H9 (cell line): ENCODE results near the gene F2R. TPM values are rescaled to one million over a fixed set of nuclear protein-coding genes. Genes with fewer than 3 reads are reported as not detected.
"Not testable (repeated sequence)": the region's sequence is repeated elsewhere in the genome, so short reads cannot be mapped to it uniquely, and the experiment has no call there.

Experiments used
- DNase-seq: peaks from one replicate; pipeline ENCODE4 v3.0.0-alpha.2; 2017
- H2AFZ ChIP-seq: one replicate; pipeline ENCODE4 v1.6.1; 2013; ENCODE audit warnings: mild to moderate bottlenecking, low read length, control low read depth, moderate library complexity
- H2AK5ac ChIP-seq: 2 replicates; pipeline ENCODE4 v1.6.1; 2013; ENCODE audit warnings: low read length, control low read depth, mixed read lengths; ENCODE audit not compliant: insufficient read length
- H2BK120ac ChIP-seq: one replicate; pipeline ENCODE4 v1.6.1; 2013; ENCODE audit warnings: low read depth, mild to moderate bottlenecking, low read length, control low read depth, inconsistent platforms; ENCODE audit not compliant: poor library complexity, severe bottlenecking
- H2BK12ac ChIP-seq: 2 replicates; pipeline ENCODE4 v1.6.1; 2013; ENCODE audit warnings: low read length, control low read depth, mixed read lengths, low read depth; ENCODE audit not compliant: insufficient read length
- H2BK15ac ChIP-seq: 2 replicates; pipeline ENCODE4 v1.6.1; 2013; ENCODE audit warnings: low read depth, low read length, control low read depth
- H2BK20ac ChIP-seq: one replicate; pipeline ENCODE4 v1.6.1; 2013; ENCODE audit warnings: low read depth, mild to moderate bottlenecking, low read length, control low read depth, inconsistent platforms; ENCODE audit not compliant: poor library complexity, severe bottlenecking
- H2BK5ac ChIP-seq: 2 replicates; pipeline ENCODE4 v1.6.1; 2013; ENCODE audit warnings: low read length, control low read depth, mixed read lengths; ENCODE audit not compliant: insufficient read length
- H3K14ac ChIP-seq: 2 replicates; pipeline ENCODE4 v1.6.1; 2013; ENCODE audit warnings: low read length, control low read depth; ENCODE audit not compliant: insufficient read depth
- H3K18ac ChIP-seq: 2 replicates; pipeline ENCODE4 v1.6.1; 2013; ENCODE audit warnings: low read depth, mild to moderate bottlenecking, mixed read lengths, low read length, control low read depth; ENCODE audit not compliant: insufficient read length
- H3K23ac ChIP-seq: 2 replicates; pipeline ENCODE4 v1.6.1; 2013; ENCODE audit warnings: low read length, control low read depth, mixed read lengths, low read depth; ENCODE audit not compliant: insufficient read length
- H3K23me2 ChIP-seq: 2 replicates; pipeline ENCODE4 v1.6.1; 2013; ENCODE audit warnings: low read depth, mild to moderate bottlenecking, mixed read lengths, low read length, control low read depth; ENCODE audit not compliant: insufficient read length, poor library complexity, severe bottlenecking
- H3K27ac ChIP-seq: 2 replicates; pipeline ENCODE4 v1.5.1; 2013; ENCODE audit warnings: low read length, control low read depth, mixed read lengths, low read depth; ENCODE audit not compliant: insufficient read length
- H3K27me3 ChIP-seq: 2 replicates; pipeline ENCODE4 v1.6.1; 2013; ENCODE audit warnings: low read length, control low read depth, inconsistent platforms; ENCODE audit not compliant: insufficient read depth
- H3K4ac ChIP-seq: 2 replicates; pipeline ENCODE4 v1.6.1; 2013; ENCODE audit warnings: low read depth, mild to moderate bottlenecking, control low read depth, inconsistent platforms, low read length, moderate library complexity
- H3K4me1 ChIP-seq: 2 replicates; pipeline ENCODE4 v1.6.1; 2013; ENCODE audit warnings: low read length, control low read depth, inconsistent platforms; ENCODE audit not compliant: insufficient read depth
- H3K4me2 ChIP-seq: 2 replicates; pipeline ENCODE4 v1.6.1; 2013; ENCODE audit warnings: low read length, control low read depth, mixed read lengths; ENCODE audit not compliant: insufficient read length, insufficient read depth
- H3K56ac ChIP-seq: 2 replicates; pipeline ENCODE4 v1.6.1; 2013; ENCODE audit warnings: low read depth, mild to moderate bottlenecking, mixed read lengths, low read length, control low read depth; ENCODE audit not compliant: insufficient read length
- H3K79me1 ChIP-seq: 2 replicates; pipeline ENCODE4 v1.6.1; 2013; ENCODE audit warnings: low read depth, mild to moderate bottlenecking, moderate library complexity, low read length, control low read depth, inconsistent platforms; ENCODE audit not compliant: insufficient read depth, poor library complexity, severe bottlenecking
- H3K79me2 ChIP-seq: 2 replicates; pipeline ENCODE4 v1.6.1; 2013; ENCODE audit warnings: low read length, control low read depth, inconsistent platforms; ENCODE audit not compliant: insufficient read depth
- H3K9ac ChIP-seq: 2 replicates; pipeline ENCODE4 v1.6.1; 2013; ENCODE audit warnings: low read length, control low read depth, mixed read lengths; ENCODE audit not compliant: insufficient read length; ENCODE audit errors: extremely low read depth
- H3K9me3 ChIP-seq: one replicate; pipeline ENCODE4 v1.6.1; 2013; ENCODE audit warnings: low read depth, low read length, inconsistent platforms; ENCODE audit not compliant: control insufficient read depth
- H3T11ph ChIP-seq: one replicate; pipeline ENCODE4 v1.6.1; 2013; ENCODE audit warnings: mild to moderate bottlenecking, low read length, control low read depth, inconsistent platforms
- H4K20me1 ChIP-seq: one replicate; pipeline ENCODE4 v1.6.1; 2013; ENCODE audit not compliant: control insufficient read depth, insufficient read length, insufficient read depth
- H4K5ac ChIP-seq: 2 replicates; pipeline ENCODE4 v1.6.1; 2013; ENCODE audit warnings: low read depth, mild to moderate bottlenecking, mixed read lengths, low read length, control low read depth; ENCODE audit not compliant: insufficient read length
- H4K8ac ChIP-seq: replicated peaks from 2 replicates; pipeline ENCODE4 v1.6.1; 2013; ENCODE audit warnings: low read length, control low read depth, mixed read lengths, low read depth; ENCODE audit not compliant: insufficient read length
- H4K91ac ChIP-seq: 2 replicates; pipeline ENCODE4 v1.6.1; 2013; ENCODE audit warnings: low read depth, mild to moderate bottlenecking, moderate library complexity, mixed read lengths, low read length, control low read depth; ENCODE audit not compliant: insufficient read length
- H3K27ac Mint-ChIP-seq, 3 experiments: 2 replicates in 2 of 3; 3 replicates in 1 of 3; pipeline ENCODE4 v1.8.0; 2020 to 2021; ENCODE audit warnings: mixed read lengths in 3 of 3, mild to moderate bottlenecking in 1 of 3, moderate library complexity in 1 of 3
- H3K27me3 Mint-ChIP-seq: 2 replicates; pipeline ENCODE4 v1.8.0; 2021; ENCODE audit warnings: low read depth, mild to moderate bottlenecking, moderate library complexity, mixed read lengths
- H3K36me3 Mint-ChIP-seq, 3 experiments: 2 replicates in 2 of 3; 3 replicates in 1 of 3; pipeline ENCODE4 v1.8.0; 2020 to 2021; ENCODE audit warnings: low read depth in 3 of 3, mixed read lengths in 3 of 3; ENCODE audit not compliant: insufficient read depth in 1 of 3
- H3K4me1 Mint-ChIP-seq, 2 experiments: 2 replicates each; pipeline ENCODE4 v1.8.0; 2020; ENCODE audit warnings: mixed read lengths in 2 of 2
- H3K4me3 Mint-ChIP-seq, 2 experiments: 2 replicates in 1 of 2; 3 replicates in 1 of 2; pipeline ENCODE4 v1.8.0; 2020 to 2021; ENCODE audit warnings: mild to moderate bottlenecking in 2 of 2, mixed read lengths in 2 of 2, moderate library complexity in 1 of 2
- H3K9me3 Mint-ChIP-seq, 2 experiments: 2 replicates in 1 of 2; 3 replicates in 1 of 2; pipeline ENCODE4 v1.8.0; 2020; ENCODE audit warnings: mild to moderate bottlenecking in 2 of 2, mixed read lengths in 2 of 2, moderate library complexity in 1 of 2
- WGBS: extraction: QIAGEN DNeasy Blood & Tissue Kit; methylation state at CpG from one replicate; pipeline ENCODE4 v1.1.7; 2013; ENCODE audit warnings: missing lambda C conversion rate, low lambda C conversion rate, mixed read lengths; ENCODE audit not compliant: insufficient read length; ENCODE audit errors: extremely low coverage; 5-methylcytosine and 5-hydroxymethylcytosine counted together
- total RNA-seq: library from RNA; stranded (reverse); gene quantifications from 2 replicates; pipeline ENCODE4 v1.2.1, GENCODE V29; 2021
- TF ChIP-seq, protein P1 (sequence below): fragments of 200-600 bp; sonication (generic); conservative IDR thresholded peaks from 3 replicates; pipeline ENCODE4 v1.8.0; 2021; ENCODE audit warnings: antibody characterized with exemption, mild to moderate bottlenecking

The F2R gene
- total RNA-seq, 1 experiment from 2014 or later: 14.8 TPM

DNA sequence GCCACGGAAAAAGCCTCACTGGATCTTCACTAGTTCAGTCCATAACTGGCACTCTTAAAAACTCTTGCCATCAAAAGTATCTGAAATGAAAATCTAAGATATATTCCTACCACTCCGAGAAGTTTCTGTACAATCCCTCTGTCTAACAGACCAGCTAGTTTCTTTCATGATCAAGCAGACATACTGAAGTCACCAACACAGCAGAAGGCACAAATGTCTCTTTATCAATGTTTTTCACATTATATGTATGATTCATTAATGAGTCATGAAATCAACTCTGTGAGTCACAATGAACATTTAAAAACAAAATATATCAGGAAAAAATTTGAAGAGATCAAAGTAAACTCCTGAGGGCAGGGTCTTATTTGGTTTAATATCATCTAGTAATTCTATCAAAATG is 50.8 kb downstream of the F2R start:
- H3K27me3 ChIP-seq: no peaks in the 10 kb centered on the region
- H3K79me2 ChIP-seq: no peaks in the 10 kb centered on the region
- no peaks in the 10 kb centered on the region for H3K23me2 ChIP-seq
- no peak overlapping the region for H3K56ac ChIP-seq
- TF ChIP-seq, protein P1, sequence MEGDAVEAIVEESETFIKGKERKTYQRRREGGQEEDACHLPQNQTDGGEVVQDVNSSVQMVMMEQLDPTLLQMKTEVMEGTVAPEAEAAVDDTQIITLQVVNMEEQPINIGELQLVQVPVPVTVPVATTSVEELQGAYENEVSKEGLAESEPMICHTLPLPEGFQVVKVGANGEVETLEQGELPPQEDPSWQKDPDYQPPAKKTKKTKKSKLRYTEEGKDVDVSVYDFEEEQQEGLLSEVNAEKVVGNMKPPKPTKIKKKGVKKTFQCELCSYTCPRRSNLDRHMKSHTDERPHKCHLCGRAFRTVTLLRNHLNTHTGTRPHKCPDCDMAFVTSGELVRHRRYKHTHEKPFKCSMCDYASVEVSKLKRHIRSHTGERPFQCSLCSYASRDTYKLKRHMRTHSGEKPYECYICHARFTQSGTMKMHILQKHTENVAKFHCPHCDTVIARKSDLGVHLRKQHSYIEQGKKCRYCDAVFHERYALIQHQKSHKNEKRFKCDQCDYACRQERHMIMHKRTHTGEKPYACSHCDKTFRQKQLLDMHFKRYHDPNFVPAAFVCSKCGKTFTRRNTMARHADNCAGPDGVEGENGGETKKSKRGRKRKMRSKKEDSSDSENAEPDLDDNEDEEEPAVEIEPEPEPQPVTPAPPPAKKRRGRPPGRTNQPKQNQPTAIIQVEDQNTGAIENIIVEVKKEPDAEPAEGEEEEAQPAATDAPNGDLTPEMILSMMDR: no peak
- no peak overlapping the region for H2BK120ac ChIP-seq
- no peaks in the 10 kb centered on the region for H3K9me3 ChIP-seq
- no peak overlapping the region for H3K23ac ChIP-seq
- H2BK5ac ChIP-seq: no peak overlapping the region
- H3K27ac ChIP-seq: no peak overlapping the region
- no peak overlapping the region for H4K91ac ChIP-seq
- no peaks in the 10 kb centered on the region for H4K20me1 ChIP-seq
- no peak for DNase-seq
- H4K8ac ChIP-seq: no peak overlapping the region
- H3K4me1 Mint-ChIP-seq: peaks cover 7 to 9% of the 10 kb centered on the region in 2 experiments
- no peak overlapping the region for H3K9ac ChIP-seq
- no peak overlapping the region for H2BK12ac ChIP-seq
- peaks cover 2% of the 10 kb centered on the region; the same call in 1 of the 2 replicates for H3K4me1 ChIP-seq
- peaks cover 4% of the 10 kb centered on the region for H3K27me3 Mint-ChIP-seq
- H3K4me3 Mint-ChIP-seq: no peak overlapping the region
- no peak overlapping the region for H2BK15ac ChIP-seq
- no peak overlapping the region for H3K4me2 ChIP-seq
- no CpG with 5 or more reads among the region's 2 CpGs for WGBS
- no peak overlapping the region for H4K5ac ChIP-seq
- no peaks in the 10 kb centered on the region for H3K36me3 Mint-ChIP-seq
- H2AK5ac ChIP-seq: no peak overlapping the region
- no peak overlapping the region for H3T11ph ChIP-seq
- no peak overlapping the region for H2AFZ ChIP-seq
- H3K4ac ChIP-seq: no peak overlapping the region
- H2BK20ac ChIP-seq: no peak overlapping the region
- H3K27ac Mint-ChIP-seq: no peak overlapping the region
- H3K79me1 ChIP-seq: no peaks in the 10 kb centered on the region
- H3K18ac ChIP-seq: no peak overlapping the region
- no peaks in the 10 kb centered on the region for H3K9me3 Mint-ChIP-seq
- H3K14ac ChIP-seq: no peak overlapping the region

- not testable (repeated sequence) for H2BK20ac ChIP-seq
Observed at GRCh38 chr5:76771041-76771440, 55.1 kb downstream of the F2R start.

More at GRCh38 chr5:76771041-76771440, 55.1 kb downstream of the F2R start:
- not testable (repeated sequence) for H3T11ph ChIP-seq, H3K27ac Mint-ChIP-seq, H2BK12ac ChIP-seq, H2BK120ac ChIP-seq, H3K9me3 ChIP-seq, H3K9me3 Mint-ChIP-seq, H3K18ac ChIP-seq, DNase-seq, H4K91ac ChIP-seq, H2BK5ac ChIP-seq, H3K23me2 ChIP-seq, H3K4me1 ChIP-seq, H4K5ac ChIP-seq, H3K79me1 ChIP-seq, H4K8ac ChIP-seq, H3K4me2 ChIP-seq, H3K4me1 Mint-ChIP-seq, H4K20me1 ChIP-seq, H3K27me3 ChIP-seq, H3K14ac ChIP-seq, H3K79me2 ChIP-seq, H2AFZ ChIP-seq, H3K36me3 Mint-ChIP-seq, H3K4me3 Mint-ChIP-seq, H2AK5ac ChIP-seq, H3K27me3 Mint-ChIP-seq, H3K23ac ChIP-seq, H3K56ac ChIP-seq, H2BK15ac ChIP-seq, H3K27ac ChIP-seq, H3K9ac ChIP-seq, H3K4ac ChIP-seq
- WGBS: no CpG with 5 or more reads among the region's 14 CpGs
